Measurements from ENCODE around the gene FGF10. TPM values are rescaled to one million over a fixed set of nuclear protein-coding genes. Genes with fewer than 3 reads are reported as not detected.

FGF10 gene
- total RNA-seq, 1 experiment from 2014 or later: not detected

DNA sequence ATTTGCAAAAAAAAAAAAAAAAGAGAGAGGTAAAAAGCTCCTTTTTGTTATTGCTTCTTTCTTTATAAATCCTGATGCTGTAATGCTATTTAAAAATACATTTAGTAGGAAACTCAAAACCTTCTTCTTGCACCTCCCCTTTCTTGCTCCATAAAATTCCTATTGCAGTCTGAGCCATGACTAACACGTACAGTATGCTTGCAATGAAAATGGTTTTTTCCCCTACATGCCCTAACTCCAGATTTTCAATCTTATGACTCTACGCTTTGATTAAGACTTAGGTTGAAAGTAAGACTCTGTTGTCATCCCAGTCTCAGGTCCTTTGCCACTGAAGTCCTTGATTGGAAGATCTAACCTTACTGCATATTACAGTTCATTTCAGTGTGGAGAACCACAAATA is 23.9 kb downstream of the FGF10 start:
- BruUV-seq (replicated peaks): no TSS peak
- H3K27ac ChIP-seq (ENCODE audit: low read length): no peak overlapping the region
- ChIA-PET CTCF (no interaction called here), POLR2A (no interaction called here)
- no peak for DNase-seq (ENCODE audit: low read depth, low spot score)
- H3K9me3 ChIP-seq (ENCODE audit: control insufficient read depth, insufficient read depth, low read depth, low read length): no peaks in the 10 kb centered on the region
- intact Hi-C loops (cut with micrococcal nuclease; ENCODE audit: unreplicated experiment): no loop called here
- H3K4me3 ChIP-seq (ENCODE audit: low read depth in 2 of 2, low read length in 2 of 2): no peak overlapping the region
- in situ Hi-C loops (cut with HindIII; ENCODE audit: low pct_unique_long_range_greater_than_20kb, low sequenced_read_pairs): no loop called here
- no peak for ATAC-seq
- H3K4me1 ChIP-seq (ENCODE audit: control insufficient read depth, insufficient read depth, low read length): no peaks in the 10 kb centered on the region
- no peaks in the 10 kb centered on the region for H3K36me3 ChIP-seq (ENCODE audit: control insufficient read depth, insufficient read depth, low read length)
- TF ChIP-seq, protein P1, sequence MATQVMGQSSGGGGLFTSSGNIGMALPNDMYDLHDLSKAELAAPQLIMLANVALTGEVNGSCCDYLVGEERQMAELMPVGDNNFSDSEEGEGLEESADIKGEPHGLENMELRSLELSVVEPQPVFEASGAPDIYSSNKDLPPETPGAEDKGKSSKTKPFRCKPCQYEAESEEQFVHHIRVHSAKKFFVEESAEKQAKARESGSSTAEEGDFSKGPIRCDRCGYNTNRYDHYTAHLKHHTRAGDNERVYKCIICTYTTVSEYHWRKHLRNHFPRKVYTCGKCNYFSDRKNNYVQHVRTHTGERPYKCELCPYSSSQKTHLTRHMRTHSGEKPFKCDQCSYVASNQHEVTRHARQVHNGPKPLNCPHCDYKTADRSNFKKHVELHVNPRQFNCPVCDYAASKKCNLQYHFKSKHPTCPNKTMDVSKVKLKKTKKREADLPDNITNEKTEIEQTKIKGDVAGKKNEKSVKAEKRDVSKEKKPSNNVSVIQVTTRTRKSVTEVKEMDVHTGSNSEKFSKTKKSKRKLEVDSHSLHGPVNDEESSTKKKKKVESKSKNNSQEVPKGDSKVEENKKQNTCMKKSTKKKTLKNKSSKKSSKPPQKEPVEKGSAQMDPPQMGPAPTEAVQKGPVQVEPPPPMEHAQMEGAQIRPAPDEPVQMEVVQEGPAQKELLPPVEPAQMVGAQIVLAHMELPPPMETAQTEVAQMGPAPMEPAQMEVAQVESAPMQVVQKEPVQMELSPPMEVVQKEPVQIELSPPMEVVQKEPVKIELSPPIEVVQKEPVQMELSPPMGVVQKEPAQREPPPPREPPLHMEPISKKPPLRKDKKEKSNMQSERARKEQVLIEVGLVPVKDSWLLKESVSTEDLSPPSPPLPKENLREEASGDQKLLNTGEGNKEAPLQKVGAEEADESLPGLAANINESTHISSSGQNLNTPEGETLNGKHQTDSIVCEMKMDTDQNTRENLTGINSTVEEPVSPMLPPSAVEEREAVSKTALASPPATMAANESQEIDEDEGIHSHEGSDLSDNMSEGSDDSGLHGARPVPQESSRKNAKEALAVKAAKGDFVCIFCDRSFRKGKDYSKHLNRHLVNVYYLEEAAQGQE (IDR thresholded peaks at IDR 0.05; ENCODE audit: insufficient read depth in 1 of 2, low read depth in 2 of 2, low read length in 1 of 2): no peak
- TF ChIP-seq CTCF (IDR thresholded peaks at IDR 0.05) (no peak), TCF7L2 (IDR thresholded peaks at IDR 0.05; ENCODE audit: low read depth, low read length) (no peak), POLR2AphosphoS5 (IDR thresholded peaks at IDR 0.05; ENCODE audit: low read depth, low read length) (no peak), SIN3A (IDR thresholded peaks at IDR 0.05; ENCODE audit: borderline replicate concordance, insufficient read depth, low read depth, low read length) (no peak)
- no peaks in the 10 kb centered on the region for H3K27me3 ChIP-seq (ENCODE audit: control insufficient read depth, insufficient read depth, low read length)

- TF ChIP-seq SIN3A (IDR thresholded peaks at IDR 0.05; ENCODE audit: borderline replicate concordance, insufficient read depth, low read depth, low read length): no peak
- Histone ChIP-seq H3K27ac (ENCODE audit: low read length) (no peak overlapping the region), H3K4me1 (ENCODE audit: control insufficient read depth, insufficient read depth, low read length) (no peaks in the 10 kb centered on the region), H3K4me3 (ENCODE audit: low read depth in 2 of 2, low read length in 2 of 2) (no peak overlapping the region), H3K9me3 (ENCODE audit: control insufficient read depth, insufficient read depth, low read depth, low read length) (no peaks in the 10 kb centered on the region), H3K27me3 (ENCODE audit: control insufficient read depth, insufficient read depth, low read length) (no peaks in the 10 kb centered on the region), H3K36me3 (ENCODE audit: control insufficient read depth, insufficient read depth, low read length) (no peaks in the 10 kb centered on the region)
- DNase-seq (ENCODE audit: low read depth, low spot score) (no peak), ATAC-seq (no peak)
- in situ Hi-C loops (cut with HindIII; ENCODE audit: low pct_unique_long_range_greater_than_20kb, low sequenced_read_pairs): no loop called here
- POLR2A ChIA-PET: no interaction called here
- BruUV-seq (replicated peaks): no TSS peak
- intact Hi-C loops (cut with micrococcal nuclease; ENCODE audit: unreplicated experiment): no loop called here
- CTCF ChIA-PET: no interaction called here
Observed at GRCh38 chr5:44364097-44364496, 25.1 kb downstream of the FGF10 start.

DNA sequence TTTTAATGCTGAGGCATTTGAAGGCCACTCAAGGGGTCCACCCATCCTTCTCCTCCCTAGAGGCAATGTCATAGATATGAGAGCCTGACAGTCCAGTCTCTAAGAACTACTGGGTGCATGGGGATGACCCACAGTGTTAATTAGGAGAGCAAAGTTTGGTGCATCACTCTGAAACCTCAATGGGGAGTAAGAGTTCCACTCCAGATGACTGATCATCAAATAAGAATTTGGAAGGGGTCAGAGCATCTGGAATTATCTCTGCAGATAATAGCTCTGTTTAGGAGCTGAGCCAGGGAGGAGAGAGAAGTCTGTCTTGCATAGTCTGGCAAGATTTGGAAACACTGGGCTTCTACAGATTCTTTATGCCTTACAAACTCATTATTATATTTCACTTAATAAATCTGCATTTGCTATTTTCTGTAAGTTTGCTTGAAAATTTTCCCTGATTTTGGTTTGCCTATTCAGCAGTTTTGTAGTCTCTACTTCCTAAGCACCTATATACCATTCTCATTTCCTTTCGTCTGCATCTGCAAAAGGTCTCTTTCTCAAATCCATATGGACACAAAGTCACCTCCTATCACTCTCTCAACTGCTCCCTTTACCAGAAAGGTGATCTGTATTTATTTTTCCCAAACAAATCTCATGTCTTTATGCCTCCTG is 27.7 kb downstream of the FGF10 start:
- ATAC-seq: no peak
- intact Hi-C loops (cut with micrococcal nuclease; ENCODE audit: unreplicated experiment): no loop called here
- CTCF ChIA-PET: no interaction called here

More for the DNA sequence above, 27.7 kb downstream of the FGF10 start:
- in situ Hi-C loops (cut with HindIII; ENCODE audit: low pct_unique_long_range_greater_than_20kb, low sequenced_read_pairs): no loop called here
- Histone ChIP-seq H3K36me3 (ENCODE audit: control insufficient read depth, insufficient read depth, low read length) (no peaks in the 10 kb centered on the region), H3K27me3 (ENCODE audit: control insufficient read depth, insufficient read depth, low read length) (no peaks in the 10 kb centered on the region), H3K27ac (ENCODE audit: low read length) (no peak overlapping the region), H3K4me1 (ENCODE audit: control insufficient read depth, insufficient read depth, low read length) (no peaks in the 10 kb centered on the region), H3K4me3 (ENCODE audit: low read depth in 2 of 2, low read length in 2 of 2) (no peak overlapping the region), H3K9me3 (ENCODE audit: control insufficient read depth, insufficient read depth, low read depth, low read length) (no peaks in the 10 kb centered on the region)
- no TSS peak for BruUV-seq (replicated peaks)
- DNase-seq (ENCODE audit: low read depth, low spot score): no peak
- TF ChIP-seq CTCF (IDR thresholded peaks at IDR 0.05) (no peak), SIN3A (IDR thresholded peaks at IDR 0.05; ENCODE audit: borderline replicate concordance, insufficient read depth, low read depth, low read length) (no peak)
- TF ChIP-seq, protein P1 (IDR thresholded peaks at IDR 0.05; ENCODE audit: insufficient read depth in 1 of 2, low read depth in 2 of 2, low read length in 1 of 2): no peak
- POLR2A ChIA-PET: no interaction called here

All from Panc1 (cell line).